ENCODE measurements around the gene PSMA3. TPM values are rescaled to one million over a fixed set of nuclear protein-coding genes. Genes with fewer than 3 reads are reported as not detected.

Gene PSMA3
- total and polyA plus RNA-seq, 2 of the 8 experiments (the other 6 are each of a cell fraction or from before 2014, with no cell fraction given) = 285 to 507 TPM

- Histone ChIP-seq H3K27ac (ENCODE audit: low read depth, low read length) (no peak overlapping the region), H3K4ac (replicated peaks; ENCODE audit: insufficient read length, low read depth, low read length) (no peak overlapping the region), H3K79me1 (ENCODE audit: low read depth, low read length) (no peaks in the 10 kb centered on the region), H3K9me3 (ENCODE audit: insufficient read depth in 2 of 2, low read depth in 1 of 2, low read length in 1 of 2) (no peaks in the 10 kb centered on the region), H2BK5ac (ENCODE audit: low read depth, low read length) (no peak overlapping the region), H4K8ac (ENCODE audit: extremely low read depth, insufficient read depth, low read length) (no peak overlapping the region), H3K14ac (ENCODE audit: insufficient read length) (no peak overlapping the region), H3K79me2 (ENCODE audit: control insufficient read depth in 1 of 2, insufficient read depth in 2 of 2, low read length in 2 of 2) (peaks cover 0 to 16% of the 10 kb centered on the region in 2 experiments; a peak in 2 of 4 replicates), H2BK120ac (replicated peaks; ENCODE audit: low read depth, low read length) (no peak overlapping the region), H4K5ac (ENCODE audit: insufficient read length, low read depth, low read length) (no peak overlapping the region), H2AK5ac (ENCODE audit: low read depth, low read length) (no peak overlapping the region), H2BK15ac (ENCODE audit: low read length) (no peak overlapping the region), H3K9ac (replicated peaks in 1 of 4; ENCODE audit: extremely low read depth in 1 of 4, low read depth in 3 of 4, low read length in 3 of 4) (no peak overlapping the region), H3K4me3 (ENCODE audit: extremely low read depth in 1 of 4, insufficient read depth in 2 of 4, low read depth in 3 of 4, low read length in 4 of 4) (no peak overlapping the region), H2BK12ac (ENCODE audit: low read depth, low read length) (no peak overlapping the region), H3K23ac (ENCODE audit: insufficient read length) (no peak overlapping the region), H3K23me2 (ENCODE audit: low read depth, low read length) (no peaks in the 10 kb centered on the region), H4K20me1 (replicated peaks in 1 of 2; ENCODE audit: control insufficient read depth in 1 of 2, insufficient read depth in 2 of 2, low read length in 2 of 2) (peaks cover 0 to 2% of the 10 kb centered on the region in 2 experiments), H3K4me1 (replicated peaks in 1 of 4; ENCODE audit: control insufficient read depth in 3 of 4, insufficient read depth in 4 of 4, low read length in 3 of 4) (no peaks in the 10 kb centered on the region), H2AFZ (ENCODE audit: low read length) (no peak overlapping the region), H2BK20ac (ENCODE audit: low read length) (no peak overlapping the region), H3K18ac (ENCODE audit: extremely low read depth, low read length) (no peak overlapping the region), H3K56ac (replicated peaks; ENCODE audit: insufficient read length, low read depth, low read length) (no peak overlapping the region), H3K27me3 (replicated peaks in 1 of 4; ENCODE audit: control insufficient read depth in 3 of 4, extremely low read depth in 1 of 4, insufficient read depth in 3 of 4, low read length in 3 of 4) (no peaks in the 10 kb centered on the region), H4K91ac (replicated peaks; ENCODE audit: insufficient read length, low read length) (no peak overlapping the region), H3K4me2 (ENCODE audit: insufficient read depth in 1 of 2, low read depth in 2 of 2, low read length in 2 of 2) (no peak overlapping the region), H3K36me3 (ENCODE audit: control insufficient read depth in 2 of 4, insufficient read depth in 4 of 4, low read length in 3 of 4) (peaks cover 12 to 69% (median 37%) of the 10 kb centered on the region in 4 experiments)
- WGBS, 2 experiments (ENCODE audit: extremely low coverage in 1 of 2, insufficient coverage in 1 of 2, insufficient read length in 1 of 2, insufficient replicate concordance in 2 of 2, low coverage in 1 of 2, low lambda C conversion rate in 2 of 2, missing lambda C conversion rate in 1 of 2) = 96% methylated on average over 4 of the region's 4 CpGs; no CpG with 5 or more reads in 1 of the 2 experiments
- CTCF ChIA-PET (ENCODE audit: partially characterized antibody) = interaction anchor here (0.7 to 1.5 kb wide), 4 partner anchors 9 to 161 kb away, joined by 3 to 6 read pairs (median 3); no protein-coding TSS in a partner anchor
- POLR2A ChIA-PET (ENCODE audit: partially characterized antibody) = interaction anchor here (1.3 to 4.3 kb wide), 4 partner anchors 9 to 27 kb away, joined by 4 to 23 read pairs (median 5); partner anchors contain the start of gene ARID4A
- DNase-seq (ENCODE audit: low read depth in 1 of 2, low spot score in 2 of 2) (no peak), FAIRE-seq (peak; percentile 39)
- TF ChIP-seq POLR2AphosphoS5 (IDR thresholded peaks at IDR 0.05; ENCODE audit: low read depth, low read length) (peak; percentile 51), BCL11A (IDR thresholded peaks at IDR 0.05; ENCODE audit: low read depth in 2 of 2, low read length in 2 of 2) (no peak), CTCF (IDR thresholded peaks at IDR 0.05; ENCODE audit: control extremely low read depth in 1 of 3, insufficient read depth in 1 of 3, low read depth in 1 of 3, low read length in 3 of 3) (peak in 1 of 3 experiments; percentile 37; a peak in 1 of 4 replicates)
Measured at GRCh38 chr14:58272588-58273372, 28.1 kb downstream of the PSMA3 start.
